Stimulated activated naive CD8-positive, alpha-beta T cell treated with anti-CD3 and anti-CD28 coated beads, Interleukin-15, amount 100 ng/mL, for 72 hours (primary cell): ENCODE results near the gene USP6.
"Not testable (repeated sequence)": the region's sequence is repeated elsewhere in the genome, so short reads cannot be mapped to it uniquely, and the experiment has no call there.

Source experiments
- ATAC-seq: fragments of 150-1000 bp; cut with Tn5 transposase; 2 replicates; pipeline ENCODE4 v1.10.0; 2021; ENCODE audit warnings: mild to moderate bottlenecking, moderate library complexity
- DNase-seq, 2 donors: peaks; one replicate each; pipeline ENCODE4 v3.0.0; 2021 to 2022
- H3K27ac Mint-ChIP-seq, 2 donors: one replicate each; pipeline ENCODE4 v1.8.0; 2022; ENCODE audit warnings: mild to moderate bottlenecking in 2 of 2, mixed read lengths in 2 of 2, moderate library complexity in 2 of 2
- H3K27me3 Mint-ChIP-seq: one replicate; pipeline ENCODE4 v1.8.0; 2022; ENCODE audit warnings: mixed read lengths
- H3K4me1 Mint-ChIP-seq: one replicate; pipeline ENCODE4 v1.8.0; 2022; ENCODE audit warnings: mild to moderate bottlenecking, mixed read lengths
- H3K4me3 Mint-ChIP-seq, 2 donors: one replicate each; pipeline ENCODE4 v1.8.0; 2022; ENCODE audit warnings: mild to moderate bottlenecking in 2 of 2, mixed read lengths in 2 of 2, moderate library complexity in 1 of 2
- H3K9me3 Mint-ChIP-seq, 2 donors: one replicate each; pipeline ENCODE4 v1.8.0; 2022; ENCODE audit warnings: mixed read lengths in 2 of 2

Gene USP6

DNA sequence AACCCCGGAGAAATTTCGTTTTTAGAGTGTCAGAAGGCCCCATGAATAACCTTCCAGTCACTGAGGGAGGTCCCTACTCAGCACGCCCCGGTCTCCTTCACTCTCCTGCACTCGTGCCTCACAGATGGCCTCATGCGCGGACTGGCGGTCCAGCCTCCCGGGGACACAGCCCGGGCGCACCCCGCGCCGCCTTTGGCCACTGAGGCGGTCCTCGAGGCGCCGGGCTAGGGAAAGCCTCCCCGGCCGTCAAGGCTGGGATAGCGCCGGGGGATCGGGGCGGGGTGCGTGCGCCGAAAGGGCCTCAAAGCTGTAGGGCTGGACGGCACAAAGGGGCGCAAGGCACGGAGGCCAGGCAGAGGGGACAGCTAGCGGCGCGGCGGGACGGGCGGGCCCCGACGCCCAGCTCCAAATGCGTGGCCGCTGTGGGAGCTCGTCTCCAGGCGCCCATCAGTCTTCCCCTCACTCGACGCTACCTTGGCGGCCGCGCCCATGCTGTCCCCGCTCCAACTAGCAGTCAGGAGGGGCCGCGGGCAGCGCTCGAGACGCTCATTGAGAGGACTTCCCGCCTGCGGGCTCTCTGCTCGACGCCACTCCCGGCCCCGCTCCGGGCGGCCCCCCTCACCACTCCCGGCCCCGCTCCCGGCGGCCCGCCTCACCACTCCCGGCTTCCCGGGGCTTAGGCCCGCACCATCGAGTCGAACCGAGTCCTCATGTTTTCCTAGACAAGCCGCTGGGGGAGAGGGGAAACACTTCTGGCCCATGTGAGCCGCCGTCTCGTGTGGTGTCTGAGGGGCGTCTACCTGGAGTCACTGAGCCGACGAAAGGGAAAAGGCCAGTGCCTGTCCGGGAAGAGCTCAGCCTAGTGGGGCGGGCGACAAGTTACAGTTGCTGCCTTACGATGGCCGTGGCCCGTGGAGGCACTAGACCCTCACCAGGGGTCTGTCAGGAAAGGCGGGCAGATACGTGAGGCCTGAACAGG, at the start of gene USP6:
Gene USP6, plus strand, starts transcription at position 360 of the 979 bp plus-strand sequence. CDS start 14,336 bp downstream, outside the sequence.
- ATAC-seq (peak; percentile 54), DNase-seq (peak in 1 of 2 donors; percentile 52)
- Mint-ChIP-seq H3K27ac (peak within 1 kb of the TSS in 1 of 2 donors; percentile 84), H3K4me3 (peak within 1 kb of the TSS; percentile 0 to 77), H3K4me1 (peaks cover 8% of the 10 kb centered on the region), H3K9me3 (no peaks in the 10 kb centered on the region), H3K27me3 (peaks cover 59% of the 10 kb centered on the region)

DNA sequence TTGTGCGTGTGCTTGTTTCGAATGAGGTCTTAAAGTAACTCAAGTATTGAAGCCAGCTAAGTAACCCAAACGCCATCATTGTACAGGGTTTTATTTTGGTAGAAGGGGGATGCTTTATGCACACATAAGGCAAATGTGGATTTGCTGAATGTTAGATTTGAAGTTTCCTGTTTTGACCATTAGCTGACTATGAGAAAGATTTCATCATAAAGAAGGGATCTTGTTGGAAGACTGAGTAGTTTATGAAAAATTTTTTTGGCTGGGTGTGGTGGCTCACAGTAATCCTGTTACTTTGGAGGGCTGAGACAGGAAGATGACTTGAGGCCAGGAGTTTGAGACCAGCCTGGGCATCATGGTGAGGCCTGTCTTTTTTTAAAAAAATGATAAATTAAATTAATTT, 47.6 kb upstream of the USP6 start:
- H3K27me3 Mint-ChIP-seq, result peaks cover 12% of the 10 kb centered on the region
- H3K9me3 Mint-ChIP-seq, result no peaks in the 10 kb centered on the region
- DNase-seq (no peak), ATAC-seq (no peak)
- no peaks in the 10 kb centered on the region for H3K4me1 Mint-ChIP-seq
- no peak overlapping the region for H3K4me3 Mint-ChIP-seq
- H3K27ac Mint-ChIP-seq, result no peak overlapping the region

DNA sequence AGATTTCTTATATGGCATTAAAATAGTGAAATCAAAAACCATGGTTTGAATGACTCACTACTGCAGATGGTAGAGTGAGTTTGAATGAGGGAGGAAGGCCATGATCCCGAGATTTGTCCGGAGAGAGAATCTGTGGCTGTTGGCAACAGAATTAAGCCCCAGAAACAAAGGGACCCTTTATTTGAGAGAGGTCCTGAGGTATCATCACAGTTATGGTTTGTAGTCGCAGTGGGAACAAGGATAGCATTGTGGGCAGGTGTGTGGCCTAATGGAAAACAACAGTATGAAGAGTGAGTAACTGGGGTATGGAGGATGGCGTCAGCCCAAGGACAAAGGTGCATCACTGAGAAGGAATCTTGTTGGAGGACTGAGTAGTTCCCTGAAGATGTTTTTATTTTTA, 46.1 kb upstream of the USP6 start:
- no peak overlapping the region for H3K4me3 Mint-ChIP-seq
- no peaks in the 10 kb centered on the region for H3K4me1 Mint-ChIP-seq

DNA sequence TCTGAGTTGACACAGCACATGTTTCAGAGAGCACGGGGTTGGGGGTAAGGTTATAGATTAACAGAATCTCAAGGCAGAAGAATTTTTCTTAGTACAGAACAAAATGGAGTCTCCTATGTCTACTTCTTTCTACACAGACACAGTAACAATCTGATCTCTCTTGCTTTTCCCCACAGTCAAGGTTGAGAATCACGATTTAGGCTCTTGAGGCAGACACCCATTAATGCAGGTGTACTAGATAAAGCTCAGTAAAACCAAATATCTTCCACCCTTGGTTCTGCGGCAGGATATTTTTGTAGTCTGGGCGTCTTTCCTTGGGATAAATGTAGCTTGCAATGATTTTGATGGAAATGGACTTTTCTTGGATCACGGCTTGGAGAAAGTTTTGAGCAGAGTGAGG, 40.4 kb upstream of the USP6 start:
- peaks cover 22% of the 10 kb centered on the region for H3K4me1 Mint-ChIP-seq
- not testable (repeated sequence) for H3K9me3 Mint-ChIP-seq, H3K4me3 Mint-ChIP-seq, DNase-seq, H3K27me3 Mint-ChIP-seq, H3K27ac Mint-ChIP-seq, ATAC-seq

More for the DNA sequence above, 46.1 kb upstream of the USP6 start:
- DNase-seq, result no peak
- peaks cover 9% of the 10 kb centered on the region for H3K27me3 Mint-ChIP-seq
- no peak for ATAC-seq
- no peaks in the 10 kb centered on the region for H3K9me3 Mint-ChIP-seq
- no peak overlapping the region for H3K27ac Mint-ChIP-seq

DNA sequence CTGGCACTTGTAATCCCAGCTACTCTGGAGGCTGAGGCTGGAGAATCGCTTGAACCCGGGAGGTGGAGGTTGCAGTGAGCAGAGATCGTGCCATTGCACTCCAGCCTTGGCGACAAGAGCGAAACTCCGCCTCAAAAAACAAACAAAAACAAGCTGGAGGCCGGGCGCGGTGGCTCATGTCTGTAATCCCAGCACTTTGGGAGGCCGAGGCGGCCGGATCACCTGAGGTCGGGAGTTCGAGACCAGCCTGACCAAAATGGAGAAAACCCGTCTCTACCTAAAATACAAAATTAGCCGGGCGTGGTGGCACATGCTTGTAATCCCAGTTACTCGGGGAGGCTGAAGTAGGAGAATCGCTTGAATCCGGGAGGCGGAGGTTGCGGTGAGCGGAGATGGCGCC, 38.6 kb upstream of the USP6 start:
- H3K9me3 Mint-ChIP-seq, H3K27me3 Mint-ChIP-seq, ATAC-seq, DNase-seq: not testable (repeated sequence)
- peaks cover 30% of the 10 kb centered on the region for H3K4me1 Mint-ChIP-seq
- peak overlapping the region in 1 of 2 donors; percentile 97 for H3K27ac Mint-ChIP-seq
- peak overlapping the region; percentile 86 to 99 for H3K4me3 Mint-ChIP-seq

DNA sequence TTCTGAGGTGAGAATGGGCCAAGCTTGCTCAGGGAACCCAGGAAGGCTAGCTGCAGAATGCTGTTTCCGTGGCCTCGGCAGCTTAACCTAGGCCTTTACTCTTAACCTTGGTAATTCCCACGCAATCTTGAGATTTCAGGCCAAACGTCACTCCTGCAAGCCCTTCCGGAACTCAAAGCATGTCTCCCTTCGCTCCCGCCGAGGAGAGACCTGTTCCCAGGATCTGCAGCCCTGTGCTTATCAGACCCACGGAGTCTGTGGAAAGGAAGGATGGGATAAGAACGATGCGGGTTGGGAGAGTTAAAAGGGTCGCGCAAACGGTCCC, 38.1 kb upstream of the USP6 start:
- DNase-seq (no peak), ATAC-seq (no peak)
- Mint-ChIP-seq H3K27ac (peak overlapping the region; percentile 96 to 97), H3K4me3 (peak overlapping the region; percentile 86 to 99), H3K4me1 (peaks cover 30% of the 10 kb centered on the region), H3K9me3 (peaks cover 3 to 6% of the 10 kb centered on the region in 2 donors), H3K27me3 (no peaks in the 10 kb centered on the region)

DNA sequence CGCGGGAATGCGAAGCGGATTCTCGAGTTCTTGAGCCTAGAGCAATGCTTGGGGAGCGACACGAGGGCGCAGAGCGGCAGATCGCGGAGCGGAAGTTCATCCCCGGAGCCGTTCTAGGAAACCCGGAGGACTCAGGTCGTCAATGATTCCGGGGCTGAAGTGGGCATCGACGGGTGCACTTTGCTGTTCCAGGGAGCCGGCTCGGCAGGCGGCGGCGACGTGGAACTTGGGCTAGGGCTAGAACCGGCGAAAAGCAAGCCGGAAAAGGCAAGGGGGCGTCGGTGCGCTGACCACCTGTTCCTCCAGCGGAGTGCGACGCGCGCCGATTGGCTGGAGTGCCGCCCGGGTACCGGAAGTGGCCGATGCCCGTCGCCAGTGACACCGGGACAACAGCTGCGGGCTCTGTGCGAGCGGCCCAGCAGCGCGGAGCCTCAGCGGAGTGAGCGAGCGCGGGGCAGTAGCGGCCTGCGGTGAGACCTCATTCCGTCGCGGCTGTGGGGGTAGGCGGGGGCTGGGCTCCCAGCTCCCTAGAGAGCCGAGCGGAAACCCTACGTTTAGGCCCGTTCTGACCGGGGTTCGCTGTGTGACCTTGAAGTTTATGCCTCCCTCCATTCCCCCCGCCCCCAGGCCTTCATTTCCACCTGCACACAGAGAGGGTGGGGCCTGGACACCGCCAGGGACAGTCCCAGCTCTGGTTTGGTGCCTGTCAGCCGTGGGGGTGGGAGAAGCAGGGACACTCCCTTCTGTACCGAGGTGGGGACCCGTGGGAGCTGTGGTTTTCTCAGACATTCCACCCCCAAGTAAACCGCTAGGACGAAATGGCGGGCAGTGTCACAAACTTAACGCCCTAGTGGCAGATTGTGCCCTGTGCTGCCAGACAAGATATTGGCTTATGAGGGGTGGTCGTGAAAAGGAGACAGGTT, 37.5 kb upstream of the USP6 start, which contains the start of gene ZFP3:
Gene ZFP3, plus strand, starts transcription at position 362 of the 923 bp plus-strand sequence. CDS start 13,038 bp downstream, outside the sequence.
- Mint-ChIP-seq H3K4me1 (peaks cover 30% of the 10 kb centered on the region), H3K9me3 (peaks cover 8 to 9% of the 10 kb centered on the region in 2 donors), H3K4me3 (peak within 1 kb of the TSS; percentile 86 to 99), H3K27ac (peak within 1 kb of the TSS; percentile 97), H3K27me3 (no peaks in the 10 kb centered on the region)
- DNase-seq (peak; percentile 81 to 90), ATAC-seq (peak; percentile 94)

DNA sequence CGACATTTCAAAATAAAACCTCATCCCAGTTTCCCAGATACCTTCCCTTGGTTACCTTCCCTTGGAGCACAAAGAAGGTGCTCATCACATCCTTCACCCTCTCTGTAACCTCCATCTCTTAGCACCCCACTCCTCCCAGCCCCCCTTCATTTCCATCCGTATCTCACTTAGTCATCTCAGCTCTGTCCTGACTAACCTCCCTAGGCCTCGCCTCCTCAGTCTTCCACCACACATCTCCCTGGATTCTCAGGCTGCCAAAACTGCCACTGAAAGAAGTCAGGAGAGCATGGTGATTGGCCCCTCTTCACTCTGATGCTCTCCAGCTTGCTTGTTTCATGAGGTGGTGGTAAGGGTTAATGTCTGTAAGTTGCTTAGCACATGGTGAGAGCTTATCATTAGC, 35.2 kb upstream of the USP6 start:
- Mint-ChIP-seq H3K27ac (no peak overlapping the region), H3K9me3 (peaks cover 18 to 19% of the 10 kb centered on the region in 2 donors), H3K4me3 (peak overlapping the region in 1 of 2 donors; percentile 33), H3K4me1 (peaks cover 30% of the 10 kb centered on the region), H3K27me3 (no peaks in the 10 kb centered on the region)
- no peak for ATAC-seq
- DNase-seq, result no peak

DNA sequence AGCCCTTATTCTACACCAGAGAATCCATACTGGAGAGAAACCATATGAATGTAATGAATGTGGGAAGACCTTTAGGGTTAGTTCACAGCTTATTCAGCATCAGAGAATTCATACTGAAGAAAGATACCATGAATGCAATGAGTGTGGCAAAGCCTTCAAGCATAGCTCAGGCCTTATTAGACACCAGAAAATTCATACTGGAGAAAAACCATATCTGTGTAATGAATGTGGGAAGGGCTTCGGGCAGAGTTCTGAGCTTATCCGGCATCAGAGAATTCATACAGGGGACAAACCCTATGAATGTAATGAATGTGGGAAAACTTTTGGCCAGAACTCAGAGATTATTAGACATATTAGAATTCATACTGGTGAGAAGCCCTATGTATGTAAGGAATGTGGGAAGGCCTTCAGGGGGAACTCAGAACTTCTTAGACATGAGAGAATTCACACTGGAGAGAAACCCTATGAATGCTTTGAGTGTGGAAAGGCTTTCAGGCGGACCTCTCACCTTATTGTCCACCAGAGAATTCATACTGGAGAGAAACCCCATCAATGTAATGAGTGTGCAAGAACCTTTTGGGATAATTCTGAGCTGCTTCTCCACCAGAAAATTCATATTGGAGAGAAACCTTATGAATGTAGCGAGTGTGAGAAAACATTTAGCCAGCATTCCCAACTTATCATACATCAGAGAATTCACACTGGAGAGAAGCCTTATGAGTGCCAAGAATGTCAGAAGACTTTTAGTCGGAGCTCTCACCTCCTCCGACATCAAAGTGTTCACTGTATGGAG, 23.4 kb upstream of the USP6 start:
- Mint-ChIP-seq H3K27ac (no peak overlapping the region), H3K27me3 (peaks cover 12% of the 10 kb centered on the region), H3K9me3 (peaks cover 52 to 74% of the 10 kb centered on the region in 2 donors), H3K4me1 (peaks cover 10% of the 10 kb centered on the region), H3K4me3 (no peak overlapping the region)
- DNase-seq, result no peak
- ATAC-seq, result no peak

DNA sequence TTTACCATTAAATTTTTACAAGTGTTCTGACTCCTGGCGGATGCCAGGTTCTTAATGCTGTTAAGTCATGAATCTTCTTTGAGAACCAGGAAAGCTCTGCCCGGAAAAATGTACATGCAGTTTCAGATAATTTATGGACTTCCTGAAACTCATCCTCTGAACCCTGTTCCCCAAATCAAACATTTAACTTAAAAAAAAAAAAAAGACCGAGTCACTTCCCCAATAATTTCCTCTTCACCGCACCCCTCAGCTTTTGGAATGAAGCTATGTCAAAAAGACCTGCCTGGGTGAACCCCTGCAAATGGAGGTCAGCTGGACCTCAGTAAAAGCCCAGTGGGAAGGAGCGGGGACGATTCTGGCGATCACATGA, 19.1 kb upstream of the USP6 start:
- Mint-ChIP-seq H3K4me3 (peak overlapping the region; percentile 83 to 87), H3K4me1 (peaks cover 12% of the 10 kb centered on the region), H3K27ac (no peak overlapping the region), H3K27me3 (peaks cover 12% of the 10 kb centered on the region), H3K9me3 (peaks cover 20 to 43% of the 10 kb centered on the region in 2 donors)
- no peak for DNase-seq
- no peak for ATAC-seq

DNA sequence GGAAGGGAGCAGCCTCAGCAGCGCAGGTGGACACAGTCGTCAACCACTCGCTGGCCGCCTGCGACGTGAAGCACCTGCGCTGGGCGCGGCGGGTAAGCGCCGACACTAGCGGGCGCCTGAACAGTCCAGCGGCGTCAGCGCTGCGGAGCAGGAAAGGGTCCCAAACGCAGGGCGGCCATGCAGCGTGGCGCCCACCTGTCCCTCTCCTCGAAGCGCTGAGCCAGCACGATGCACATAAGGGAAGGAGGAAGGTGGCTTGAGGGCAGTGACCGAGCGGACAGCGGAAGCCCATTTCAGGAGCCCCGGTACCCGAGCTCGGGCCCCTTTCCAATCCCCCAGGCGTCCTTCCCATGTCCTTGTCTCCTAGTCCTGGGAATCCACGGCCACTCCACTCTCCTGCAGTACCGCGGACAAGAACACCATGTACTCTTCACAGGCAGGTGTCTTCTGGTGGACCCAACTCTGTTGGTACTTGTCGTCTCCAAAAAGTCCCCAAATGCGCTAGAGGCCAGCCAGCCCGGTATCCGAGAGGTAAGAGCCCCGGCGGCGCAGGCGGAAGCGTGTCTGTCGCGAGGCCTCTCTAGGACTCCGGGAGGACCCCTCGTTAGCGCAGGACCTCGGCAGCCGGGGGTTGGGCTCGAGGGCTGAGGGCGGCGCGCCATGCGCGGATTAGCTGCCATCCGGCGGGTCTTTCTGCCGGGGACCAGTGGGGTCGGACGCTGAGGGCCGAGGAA, 18.6 kb upstream of the USP6 start:
- DNase-seq (peak; percentile 63 to 72), ATAC-seq (peak; percentile 93)
- peaks cover 16 to 41% of the 10 kb centered on the region in 2 donors for H3K9me3 Mint-ChIP-seq
- peak overlapping the region in 1 of 2 donors; percentile 79 for H3K27ac Mint-ChIP-seq
- H3K4me3 Mint-ChIP-seq, result peak overlapping the region; percentile 83 to 87
- H3K27me3 Mint-ChIP-seq, result peaks cover 12% of the 10 kb centered on the region
- H3K4me1 Mint-ChIP-seq, result peaks cover 12% of the 10 kb centered on the region

DNA sequence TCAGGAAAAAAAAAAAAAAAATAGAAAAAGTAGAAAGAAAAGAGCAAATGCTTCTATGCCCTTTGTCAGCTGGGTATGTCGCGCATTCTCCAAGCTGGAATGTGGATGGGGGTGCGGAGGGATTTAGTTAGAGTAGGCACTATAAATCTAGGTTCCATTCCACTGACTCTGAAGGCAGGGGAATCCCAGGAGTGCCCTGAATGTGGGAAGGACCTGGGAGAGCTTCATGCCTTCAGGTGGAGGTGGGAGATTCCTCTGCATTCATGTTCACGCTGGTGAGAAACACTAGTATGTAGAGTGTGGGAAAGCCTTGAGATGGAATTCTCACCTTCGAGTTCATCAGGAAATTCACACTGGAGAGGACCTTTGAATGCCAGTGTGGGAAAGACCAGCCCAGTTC, 16.6 kb upstream of the USP6 start:
- Mint-ChIP-seq H3K27ac (no peak overlapping the region), H3K4me1 (peaks cover 12% of the 10 kb centered on the region), H3K9me3 (peaks cover 10 to 38% of the 10 kb centered on the region in 2 donors), H3K4me3 (no peak overlapping the region), H3K27me3 (peaks cover 12% of the 10 kb centered on the region)
- DNase-seq (no peak), ATAC-seq (no peak)

DNA sequence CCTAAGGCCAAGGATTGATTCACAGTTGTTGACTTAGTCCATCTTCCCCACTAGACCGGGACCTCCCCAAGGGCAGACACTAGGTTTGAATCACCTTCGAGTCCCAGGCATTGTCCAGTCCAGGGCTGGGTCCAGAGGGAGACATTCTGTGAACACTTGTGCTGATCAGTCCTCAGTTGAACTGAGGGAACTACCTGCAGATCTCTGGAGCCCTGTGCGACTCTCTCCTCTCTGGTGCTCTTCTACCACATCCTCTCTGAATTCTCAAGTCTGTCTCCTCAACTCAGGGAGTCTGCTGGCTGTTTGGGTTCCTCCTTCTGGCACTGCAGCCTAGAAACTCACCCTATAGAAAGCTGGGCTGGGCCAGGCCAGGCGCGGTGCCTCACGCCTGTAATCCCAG, 15.0 kb upstream of the USP6 start:
- no peak for DNase-seq
- Mint-ChIP-seq H3K4me3 (no peak overlapping the region), H3K4me1 (peaks cover 12% of the 10 kb centered on the region), H3K9me3 (peaks cover 3 to 29% of the 10 kb centered on the region in 2 donors), H3K27ac (no peak overlapping the region), H3K27me3 (peaks cover 12% of the 10 kb centered on the region)
- no peak for ATAC-seq

DNA sequence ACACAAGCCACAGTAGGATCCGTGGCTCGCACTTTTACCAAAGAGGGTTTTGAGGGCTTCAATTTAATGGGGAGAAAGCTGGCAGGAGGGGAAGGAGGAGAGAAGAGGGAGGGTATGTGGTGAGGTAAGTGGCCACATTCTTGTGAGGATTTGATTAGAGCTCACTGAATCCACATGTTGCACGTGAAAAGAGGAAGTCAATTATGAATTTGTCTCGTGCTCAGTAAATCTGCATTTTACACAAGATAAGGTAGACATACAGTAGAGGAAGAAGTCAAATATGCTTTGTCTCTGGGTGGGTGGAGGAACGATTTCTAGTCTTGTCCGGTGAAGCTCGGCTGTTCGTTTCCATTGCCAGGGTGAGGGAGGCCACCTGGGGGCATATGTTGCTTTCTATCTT, 5.0 kb upstream of the USP6 start:
- Mint-ChIP-seq H3K4me1 (peaks cover 31% of the 10 kb centered on the region), H3K4me3 (peak overlapping the region; percentile 87 to 94), H3K27ac (peak overlapping the region; percentile 6 to 75), H3K9me3 (peaks cover 0 to 3% of the 10 kb centered on the region in 2 donors), H3K27me3 (peaks cover 16% of the 10 kb centered on the region)
- no peak for DNase-seq
- no peak for ATAC-seq
